Right renal pelvis (tissue), 4 donors: ENCODE results near the gene PLEKHA8. TPM values are rescaled to one million over a fixed set of nuclear protein-coding genes. Genes with fewer than 3 reads are reported as not detected.

ENCODE experiments used
- polyA plus RNA-seq, 4 donors: library from polyadenylated mRNA; unstranded; fragments of 120-200 nt; gene quantifications; one replicate each; pipeline ENCODE4 v1.2.1, GENCODE V29; 2013; ENCODE audit not compliant: insufficient read length in 4 of 4

Gene PLEKHA8
- polyA plus RNA-seq, 4 donors: 16.5 to 19.4 (median 18.0) TPM

Other genes starting within 250 kb of the PLEKHA8 start
- 1 to 10 TPM; 5.2 to 6.0 (median 5.3) TPM for gene WIPF3, start 221.9 kb upstream of the PLEKHA8 start, polyA plus RNA-seq
- gene SCRN1, start 38.6 kb upstream of the PLEKHA8 start, polyA plus RNA-seq: 10 to 100 TPM; 60.7 to 71.0 (median 67.1) TPM
- gene FKBP14, start 1.7 kb upstream of the PLEKHA8 start, polyA plus RNA-seq: 10 to 100 TPM; 21.6 to 25.5 (median 23.3) TPM
- gene MTURN, start 106.6 kb downstream of the PLEKHA8 start, polyA plus RNA-seq: 10 to 100 TPM; 81.6 to 94.8 (median 93.2) TPM